NCI-H1092 (cell line): ENCODE data around the gene BAIAP3.

Experiments
- DNase-seq: peaks from one replicate; lab custom pipeline; 2025; lab: John Stamatoyannopoulos, UW

Gene BAIAP3

GRCh38 chr16:1366712-1367299 lies 33.4 kb downstream of the BAIAP3 start:
- no peak for DNase-seq

GRCh38 chr16:1367486-1368174 lies 34.2 kb downstream of the BAIAP3 start:
- no peak for DNase-seq

- DNase-seq: no peak
Observed at GRCh38 chr16:1371054-1371978, 37.9 kb downstream of the BAIAP3 start.

DNA sequence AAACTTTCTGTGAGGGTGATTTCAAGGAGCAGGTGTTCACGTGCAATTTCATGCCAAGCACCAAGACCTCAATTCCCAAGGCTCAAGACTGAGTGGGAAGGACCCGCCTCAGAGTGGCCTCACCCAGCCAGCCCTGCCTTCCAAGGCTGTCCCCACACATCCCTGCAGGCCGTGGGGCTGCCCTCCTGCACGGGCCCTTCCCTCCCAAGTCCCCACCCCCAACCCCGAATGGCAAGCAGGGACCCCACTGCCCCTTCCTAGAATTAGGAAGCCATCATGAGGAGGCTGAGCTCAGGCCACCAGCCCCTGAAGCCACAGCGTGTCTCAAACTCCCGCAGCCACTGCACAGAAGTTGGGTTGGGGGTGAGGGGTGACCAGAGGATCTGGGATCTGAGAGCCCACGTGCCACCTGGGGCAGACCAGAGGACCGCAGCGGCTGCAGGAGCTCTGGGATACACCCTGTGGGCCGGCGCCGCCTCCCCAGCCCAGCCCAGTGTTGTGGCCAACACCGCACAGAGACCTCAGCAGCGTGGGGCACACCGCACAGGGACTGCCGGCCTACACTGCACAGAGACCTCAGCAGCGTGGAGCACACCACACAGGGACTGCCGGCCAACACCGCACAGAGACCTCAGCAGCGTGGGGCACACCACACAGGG lies 39.0 kb downstream of the BAIAP3 start:
- no peak for DNase-seq

DNA sequence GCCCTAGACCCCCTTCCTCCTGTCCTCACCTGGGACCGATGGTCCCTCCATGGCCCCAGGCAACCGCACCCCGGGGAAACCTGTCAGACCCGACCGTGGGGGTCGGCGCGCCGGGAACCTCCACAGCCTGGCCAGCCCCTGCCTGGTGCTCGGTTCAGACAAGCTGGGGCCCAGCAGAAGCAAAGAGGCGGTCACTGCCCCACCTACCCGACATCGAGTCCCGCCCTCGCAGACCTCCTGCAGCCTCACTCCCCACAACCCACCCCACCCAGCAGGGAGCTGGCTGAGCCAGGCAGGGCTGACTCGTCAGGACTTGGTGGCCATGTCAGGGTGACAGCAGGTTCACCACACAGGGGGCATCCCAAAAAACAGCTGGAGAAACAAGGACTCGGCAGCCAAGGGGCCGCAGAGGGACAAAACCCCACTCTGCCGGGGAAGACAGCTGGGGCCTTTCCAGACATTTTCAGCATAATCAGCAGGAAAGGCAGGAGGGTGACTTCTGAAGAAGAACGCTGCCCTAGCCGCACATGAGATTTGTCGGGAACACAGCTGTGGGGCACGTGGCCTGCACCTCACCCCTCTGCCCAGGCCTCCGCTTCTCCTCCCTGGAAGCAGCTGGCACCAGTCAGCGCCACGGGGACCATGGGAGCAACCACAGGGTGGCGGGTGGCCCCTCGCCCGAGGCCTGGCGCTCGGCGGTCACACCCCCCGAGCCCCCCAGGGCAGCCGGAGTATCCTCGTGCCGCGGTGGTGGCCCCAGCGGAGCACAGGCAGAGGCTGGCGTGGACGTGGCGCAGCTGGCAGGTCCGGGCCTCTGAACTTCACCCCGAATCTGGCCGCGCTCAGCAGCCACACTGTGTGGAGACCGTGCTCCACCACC lies 41.2 kb downstream of the BAIAP3 start:
- DNase-seq: no peak

DNA sequence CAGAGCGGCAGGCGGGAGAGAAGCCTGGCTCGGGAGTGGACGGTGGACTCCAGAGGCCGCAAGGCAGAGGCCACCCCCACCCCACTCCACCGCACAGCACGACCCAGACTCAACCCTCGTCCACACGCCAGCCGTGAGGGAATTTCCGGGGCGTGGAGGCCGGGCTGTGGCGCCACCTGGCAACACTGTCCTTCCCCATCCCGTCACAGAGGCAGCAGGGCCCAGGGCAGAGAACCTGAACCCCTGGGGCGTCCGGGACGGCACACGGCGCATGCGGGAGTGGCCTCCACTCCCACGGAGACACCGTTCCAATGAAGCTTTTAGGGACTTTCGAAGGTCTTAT lies 41.8 kb downstream of the BAIAP3 start:
- no peak for DNase-seq

DNA sequence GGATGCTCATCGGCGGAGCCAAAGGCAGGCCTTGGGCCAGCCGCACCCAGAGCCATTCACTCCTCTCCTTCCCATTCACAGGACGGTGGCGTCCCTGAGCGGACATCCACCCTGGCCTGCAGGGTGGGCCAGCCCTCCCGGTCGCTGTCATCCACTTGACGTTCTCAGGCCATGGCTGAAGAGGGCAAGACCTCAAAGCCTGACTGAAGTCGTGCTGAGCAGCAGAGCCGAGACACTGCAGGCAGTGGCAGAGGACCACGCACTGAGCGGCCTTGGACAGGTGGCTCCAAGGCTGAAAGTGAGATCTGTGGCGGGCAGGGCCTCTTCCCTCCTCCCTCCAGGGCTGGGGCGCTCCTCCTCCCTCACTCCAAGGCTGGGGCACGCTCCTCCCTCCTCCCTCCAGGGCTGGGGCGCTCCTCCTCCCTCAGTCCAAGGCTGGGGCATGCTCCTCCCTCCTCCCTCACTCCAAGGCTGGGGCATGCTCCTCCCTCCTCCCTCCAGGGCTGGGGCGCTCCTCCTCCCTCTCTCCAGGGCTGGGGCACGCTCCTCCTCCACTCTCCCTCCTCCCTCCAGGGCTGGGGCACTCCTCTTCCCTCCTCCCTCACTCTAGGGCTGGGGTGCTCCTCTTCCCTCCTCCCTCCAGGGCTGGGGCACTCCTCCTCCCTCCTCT lies 42.4 kb downstream of the BAIAP3 start:
- no peak for DNase-seq

GRCh38 chr16:1377406-1378010 lies 44.1 kb downstream of the BAIAP3 start:
- no peak for DNase-seq

DNA sequence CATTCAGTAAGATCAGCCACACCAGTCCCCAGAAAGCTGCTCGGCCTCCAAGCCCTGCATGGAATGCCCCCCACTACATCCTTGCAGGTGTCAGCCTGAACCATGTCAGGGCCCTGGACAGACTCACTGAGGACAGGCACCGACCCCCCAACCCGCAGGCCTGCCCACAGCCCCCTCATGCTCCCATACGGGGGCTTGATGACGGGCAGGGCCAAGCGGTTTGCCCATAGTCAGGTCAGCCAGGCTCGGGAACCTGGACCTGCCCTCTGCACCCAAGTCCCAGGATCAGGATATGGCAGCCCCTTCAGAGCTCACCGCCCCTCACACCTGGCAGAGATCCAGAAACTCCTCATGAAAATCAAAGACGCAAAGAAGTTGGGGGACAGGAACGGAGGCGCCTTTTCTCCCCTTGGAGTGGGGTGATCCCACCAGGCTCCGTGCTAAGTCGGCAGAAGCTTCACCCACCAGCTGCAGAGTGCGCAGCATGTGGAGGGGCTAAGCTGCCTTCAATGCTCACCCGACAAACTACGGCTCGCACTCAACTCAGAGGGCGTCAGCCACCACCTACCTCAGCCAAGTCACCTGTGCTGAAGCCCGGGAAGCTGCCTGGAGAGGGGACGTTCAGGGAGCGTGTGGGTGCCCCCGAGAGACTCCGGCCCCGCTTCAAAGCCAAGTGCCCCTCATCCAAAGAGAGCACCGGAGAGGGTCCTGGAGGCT lies 44.8 kb downstream of the BAIAP3 start:
- no peak for DNase-seq

GRCh38 chr16:1378804-1379303 lies 45.4 kb downstream of the BAIAP3 start:
- no peak for DNase-seq

DNA sequence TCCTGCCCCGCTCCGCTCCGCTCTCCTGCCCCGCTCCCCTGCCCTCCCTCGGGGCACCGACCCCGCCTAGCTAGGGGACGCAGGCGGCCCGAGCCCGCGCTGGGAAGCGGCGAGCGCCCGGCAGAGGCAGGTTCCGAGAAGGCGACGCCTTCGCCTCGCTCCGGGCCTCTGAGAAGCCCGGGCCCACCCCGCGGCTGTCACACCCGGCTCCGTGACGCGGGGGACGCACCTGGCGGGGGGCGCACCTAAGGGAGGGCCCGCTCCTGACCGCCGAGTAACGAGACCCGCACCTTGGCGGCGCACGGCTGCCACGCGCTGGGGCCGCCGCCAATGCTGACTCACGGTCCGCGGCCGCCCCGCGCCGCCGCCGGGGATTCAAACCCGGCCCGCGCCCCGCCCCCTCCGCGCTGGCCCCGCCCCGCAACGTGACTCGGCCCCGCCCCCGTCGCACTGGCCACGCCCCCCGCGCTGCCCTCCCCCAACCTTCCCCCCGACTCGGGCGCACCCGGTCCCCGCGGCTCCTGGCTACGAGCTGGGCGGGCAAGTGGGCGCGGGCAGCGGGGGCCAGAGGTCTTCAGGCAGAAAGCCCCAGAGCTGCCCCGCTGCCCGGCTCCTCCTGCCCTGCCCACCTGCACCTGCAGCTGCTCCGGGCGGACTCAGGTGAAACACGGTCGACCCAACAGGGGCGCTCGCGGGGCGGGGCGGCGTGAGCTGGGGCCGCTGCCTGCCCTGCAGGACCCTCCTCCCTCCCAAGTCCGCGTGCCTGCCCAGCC lies 46.0 kb downstream of the BAIAP3 start:
- peak; percentile 27 for DNase-seq

DNA sequence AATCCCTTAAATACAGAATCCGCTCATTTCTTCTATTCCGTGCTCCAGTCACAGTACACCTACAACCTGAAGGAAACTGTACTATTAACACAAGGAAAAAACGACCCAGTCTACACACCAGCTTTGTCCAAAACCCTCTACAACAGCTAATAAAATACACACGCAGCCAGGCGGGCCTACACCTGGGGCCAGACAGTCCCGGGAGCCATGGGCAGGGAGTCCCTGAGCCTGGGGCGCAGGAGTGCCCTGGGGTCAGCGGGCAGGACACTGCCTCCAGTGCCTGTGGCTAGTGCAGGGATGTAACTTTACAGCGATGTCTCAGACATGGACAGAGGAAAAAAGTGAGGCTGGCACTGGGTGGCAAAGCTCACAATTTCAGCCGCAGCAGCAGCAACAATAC lies 46.8 kb downstream of the BAIAP3 start:
- no peak for DNase-seq

GRCh38 chr16:1381612-1382406 lies 48.4 kb downstream of the BAIAP3 start:
- DNase-seq: no peak

DNA sequence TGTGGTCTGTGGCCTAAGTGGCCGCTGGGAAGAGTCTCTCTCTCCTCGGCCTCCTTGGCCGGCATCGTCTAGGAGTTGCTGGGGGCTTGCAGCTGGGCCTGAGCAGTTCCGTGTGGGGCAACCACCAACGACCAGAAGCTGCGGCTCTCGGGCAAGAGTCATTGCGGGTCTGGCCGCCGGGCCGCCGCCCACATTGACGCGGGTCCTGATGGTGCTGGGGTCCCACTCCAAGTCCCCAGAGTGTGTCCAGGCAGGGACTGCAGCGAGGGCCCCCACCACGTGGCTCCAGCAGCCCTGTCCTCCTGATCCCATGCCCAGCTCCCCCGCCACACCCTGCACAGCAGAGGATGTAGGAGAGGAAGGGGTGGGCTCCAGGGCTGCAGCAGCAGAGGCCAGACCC lies 50.1 kb downstream of the BAIAP3 start:
- DNase-seq: no peak

DNA sequence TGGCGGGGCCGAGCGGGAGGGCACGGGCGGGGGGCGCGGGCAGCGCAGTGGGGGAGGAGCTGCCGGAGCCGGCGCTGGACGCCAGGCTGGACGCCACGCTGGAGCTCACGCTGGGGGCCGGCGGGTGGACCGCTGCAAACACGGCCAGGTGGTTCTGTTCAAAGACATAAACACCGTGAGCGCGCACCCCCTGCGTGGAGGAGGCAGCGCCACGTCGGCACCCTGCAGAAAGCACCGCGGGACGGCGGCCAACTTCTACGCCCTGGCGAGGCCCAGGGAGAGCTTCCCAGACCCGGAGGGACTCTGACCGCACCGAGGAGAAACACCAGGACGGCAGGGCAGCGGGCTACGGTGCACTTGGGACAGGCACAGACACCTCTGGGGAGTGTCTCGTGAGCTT lies 51.8 kb downstream of the BAIAP3 start:
- peak; percentile 16 for DNase-seq

GRCh38 chr16:1387331-1387730 lies 53.9 kb downstream of the BAIAP3 start:
- DNase-seq: no peak

DNA sequence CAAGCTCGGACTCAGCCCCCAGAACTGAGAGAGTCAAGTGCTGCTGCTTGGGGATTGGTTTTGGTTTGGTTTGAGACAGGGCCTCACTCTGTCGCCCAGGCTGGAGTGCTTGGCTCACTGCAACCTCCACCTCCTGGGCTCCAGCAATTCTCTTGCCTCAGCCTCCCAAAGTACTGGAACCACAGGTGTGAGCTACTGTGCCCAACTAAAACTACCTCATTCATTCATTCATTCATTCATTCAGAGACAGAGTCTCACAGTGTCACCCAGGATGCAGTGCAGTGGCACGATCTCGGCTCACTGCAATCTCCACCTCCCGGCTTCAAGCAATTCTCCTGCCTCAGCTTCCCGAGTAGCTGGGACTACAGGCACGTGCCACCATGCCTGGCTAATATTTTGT lies 56.3 kb downstream of the BAIAP3 start:
- no peak for DNase-seq

- no peak for DNase-seq
Observed at GRCh38 chr16:1390239-1390779, 56.9 kb downstream of the BAIAP3 start.
